IPS-18c (cell line): ENCODE results near the gene CHST9.
"Not testable (repeated sequence)": the region's sequence is repeated elsewhere in the genome, so short reads cannot be mapped to it uniquely, and the experiment has no call there.

Source experiments
- H3K4me3 ChIP-seq: 2 replicates; pipeline ENCODE4 v1.7.0; 2013; ENCODE audit warnings: low read depth, mild to moderate bottlenecking, low read length, moderate library complexity; ENCODE audit not compliant: insufficient read depth
- H3K9me3 ChIP-seq: one replicate; pipeline ENCODE4 v1.6.1; 2013; ENCODE audit warnings: mild to moderate bottlenecking, low read length, moderate library complexity; ENCODE audit not compliant: control insufficient read depth, insufficient read depth

Gene CHST9

GRCh38 chr18:27130065-27130630 lies 55.0 kb downstream of the CHST9 start:
- Histone ChIP-seq H3K9me3 (no peaks in the 10 kb centered on the region), H3K4me3 (no peak overlapping the region)

- Histone ChIP-seq H3K9me3 (no peaks in the 10 kb centered on the region), H3K4me3 (no peak overlapping the region)
Observed at GRCh38 chr18:27124196-27124595, 60.9 kb downstream of the CHST9 start.

- Histone ChIP-seq H3K9me3 (no peaks in the 10 kb centered on the region), H3K4me3 (no peak overlapping the region)
Observed at GRCh38 chr18:27121108-27121507, 64.0 kb downstream of the CHST9 start.

- H3K4me3 ChIP-seq: no peak overlapping the region
- no peaks in the 10 kb centered on the region for H3K9me3 ChIP-seq
Observed at GRCh38 chr18:27120246-27120645, 64.9 kb downstream of the CHST9 start.

- H3K4me3 ChIP-seq: no peak overlapping the region
- no peaks in the 10 kb centered on the region for H3K9me3 ChIP-seq
Observed at GRCh38 chr18:27118973-27119372, 66.1 kb downstream of the CHST9 start.

- no peaks in the 10 kb centered on the region for H3K9me3 ChIP-seq
- H3K4me3 ChIP-seq: no peak overlapping the region
Observed at GRCh38 chr18:27114842-27115241, 70.3 kb downstream of the CHST9 start.

GRCh38 chr18:27113358-27113757 lies 71.8 kb downstream of the CHST9 start:
- Histone ChIP-seq H3K4me3 (no peak overlapping the region), H3K9me3 (no peaks in the 10 kb centered on the region)

GRCh38 chr18:27110319-27110718 lies 74.8 kb downstream of the CHST9 start:
- no peak overlapping the region for H3K4me3 ChIP-seq
- no peaks in the 10 kb centered on the region for H3K9me3 ChIP-seq

- Histone ChIP-seq H3K4me3 (no peak overlapping the region), H3K9me3 (no peaks in the 10 kb centered on the region)
Observed at GRCh38 chr18:27109451-27109850, 75.7 kb downstream of the CHST9 start.

GRCh38 chr18:27108842-27109241 lies 76.3 kb downstream of the CHST9 start:
- H3K4me3 ChIP-seq: no peak overlapping the region
- no peaks in the 10 kb centered on the region for H3K9me3 ChIP-seq

- Histone ChIP-seq H3K4me3 (no peak overlapping the region), H3K9me3 (no peaks in the 10 kb centered on the region)
Observed at GRCh38 chr18:27104743-27105142, 80.4 kb downstream of the CHST9 start.

- Histone ChIP-seq H3K9me3 (no peaks in the 10 kb centered on the region), H3K4me3 (no peak overlapping the region)
Observed at GRCh38 chr18:27094621-27095020, 90.5 kb downstream of the CHST9 start.

- not testable (repeated sequence) for H3K4me3 ChIP-seq, H3K9me3 ChIP-seq
Observed at GRCh38 chr18:27093290-27093689, 91.8 kb downstream of the CHST9 start.

GRCh38 chr18:27081701-27082100 lies 103.4 kb downstream of the CHST9 start:
- Histone ChIP-seq H3K9me3 (no peaks in the 10 kb centered on the region), H3K4me3 (no peak overlapping the region)

- Histone ChIP-seq H3K4me3 (no peak overlapping the region), H3K9me3 (no peaks in the 10 kb centered on the region)
Observed at GRCh38 chr18:27075828-27076227, 109.3 kb downstream of the CHST9 start.

- Histone ChIP-seq H3K9me3 (no peaks in the 10 kb centered on the region), H3K4me3 (no peak overlapping the region)
Observed at GRCh38 chr18:27073404-27073830, 111.7 kb downstream of the CHST9 start.

- Histone ChIP-seq H3K4me3 (no peak overlapping the region), H3K9me3 (no peaks in the 10 kb centered on the region)
Observed at GRCh38 chr18:27064673-27065072, 120.4 kb downstream of the CHST9 start.

GRCh38 chr18:27062802-27063201 lies 122.3 kb downstream of the CHST9 start:
- no peaks in the 10 kb centered on the region for H3K9me3 ChIP-seq
- no peak overlapping the region for H3K4me3 ChIP-seq

- no peaks in the 10 kb centered on the region for H3K9me3 ChIP-seq
- no peak overlapping the region for H3K4me3 ChIP-seq
Observed at GRCh38 chr18:27061488-27062095, 123.5 kb downstream of the CHST9 start.
